SJSA1 (cell line): ENCODE results near the gene TAF4. TPM values are rescaled to one million over a fixed set of nuclear protein-coding genes. Genes with fewer than 3 reads are reported as not detected.

Experiments used
- DNase-seq, 2 experiments: peaks; one replicate each; pipeline ENCODE4 v3.0.0-alpha.2; 2015 to 2020; ENCODE audit warnings: low spot score in 2 of 2, low read depth in 1 of 2
- H3K27ac ChIP-seq: fragments of 250-450 bp; sonication (Bioruptor Pico); 2 replicates; pipeline ENCODE4 v1.5.1; 2020; ENCODE audit warnings: mild to moderate bottlenecking, moderate library complexity
- H3K27me3 ChIP-seq: fragments of 250-450 bp; sonication (Bioruptor Pico); replicated peaks from 2 replicates; pipeline ENCODE4 v1.5.1; 2020; ENCODE audit warnings: mild to moderate bottlenecking, moderate library complexity
- H3K36me3 ChIP-seq: fragments of 250-450 bp; sonication (Bioruptor Pico); 2 replicates; pipeline ENCODE4 v1.5.1; 2020; ENCODE audit warnings: mild to moderate bottlenecking
- H3K4me1 ChIP-seq: fragments of 250-450 bp; sonication (Bioruptor Pico); replicated peaks from 2 replicates; pipeline ENCODE4 v1.6.1; 2021; ENCODE audit warnings: mild to moderate bottlenecking
- H3K4me3 ChIP-seq: fragments of 250-450 bp; sonication (Bioruptor Pico); 2 replicates; pipeline ENCODE4 v1.5.1; 2020; ENCODE audit warnings: mild to moderate bottlenecking
- H3K9me3 ChIP-seq: fragments of 250-450 bp; sonication (Bioruptor Pico); replicated peaks from 2 replicates; pipeline ENCODE4 v1.5.1; 2020; ENCODE audit warnings: mild to moderate bottlenecking
- total RNA-seq: library from RNA; depleted of rRNA; stranded (reverse); fragments of >200 nt; shearing (Covaris generic); gene quantifications from 2 replicates; pipeline ENCODE4 v1.2.3, GENCODE V29; 2014

The TAF4 gene
- total RNA-seq, 1 experiment from 2014 or later, result 7.1 TPM

DNA sequence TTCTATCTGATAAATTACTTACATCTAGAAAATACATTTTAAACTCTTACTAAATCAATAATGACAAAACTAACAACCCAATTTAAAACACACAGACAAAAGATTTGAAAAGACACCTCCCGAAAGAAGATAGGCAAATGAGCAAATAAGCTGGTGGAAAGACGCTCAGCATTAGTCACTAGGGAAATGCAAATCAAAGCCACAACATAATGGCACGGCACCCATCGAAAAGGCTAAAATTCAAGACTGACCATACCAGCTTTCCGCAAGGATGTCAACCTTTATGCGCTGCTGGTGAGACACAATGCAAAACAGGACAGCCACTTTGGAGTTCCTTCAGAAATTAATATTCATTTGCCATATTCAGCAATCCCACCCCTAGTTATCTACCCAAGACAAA lies 25.9 kb downstream of the TAF4 start:
- Histone ChIP-seq H3K27ac (no peak overlapping the region), H3K4me3 (no peak overlapping the region), H3K36me3 (no peaks in the 10 kb centered on the region), H3K4me1 (no peaks in the 10 kb centered on the region), H3K27me3 (no peaks in the 10 kb centered on the region), H3K9me3 (peaks cover 3% of the 10 kb centered on the region; the same call in 1 of the 2 replicates)
- no peak for DNase-seq

DNA sequence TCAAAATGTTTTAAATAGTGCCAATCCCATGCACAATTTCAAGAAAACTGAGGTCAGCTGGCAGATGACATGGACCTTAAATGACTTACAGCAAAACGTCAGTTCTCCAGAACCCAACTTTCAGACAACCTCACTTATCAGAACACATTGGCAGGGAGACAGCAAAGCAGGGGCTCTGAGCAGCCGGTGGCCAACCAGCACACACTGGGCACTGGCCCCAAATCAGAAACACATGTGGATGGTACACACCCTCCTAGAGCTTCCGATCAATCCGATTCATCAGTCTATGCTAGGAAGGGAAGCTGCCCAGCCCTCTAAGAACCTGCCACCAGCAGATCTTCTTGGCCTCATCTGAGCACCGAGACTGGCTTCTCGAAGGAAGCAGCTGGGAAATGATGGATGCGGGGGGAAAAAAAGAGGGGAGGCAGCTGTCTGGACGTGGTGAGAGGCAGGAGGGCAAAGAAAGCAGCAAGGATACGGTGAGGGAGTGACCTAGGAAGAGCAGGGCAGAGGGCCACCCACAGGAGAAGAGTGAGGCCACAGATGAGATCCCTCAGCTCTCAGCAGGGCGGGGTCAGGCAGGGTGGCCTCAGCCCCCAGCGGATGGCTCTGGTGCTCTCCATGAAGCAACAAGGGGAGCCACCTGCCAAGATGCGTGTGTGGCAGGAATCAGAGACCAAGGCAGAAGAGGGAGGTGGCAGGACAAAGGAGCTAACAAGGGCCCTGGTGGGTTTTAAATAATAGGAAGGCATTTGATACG lies 32.9 kb downstream of the TAF4 start:
- DNase-seq, result no peak
- Histone ChIP-seq H3K9me3 (peaks cover 3% of the 10 kb centered on the region; the same call in 1 of the 2 replicates), H3K27ac (no peak overlapping the region), H3K36me3 (no peaks in the 10 kb centered on the region), H3K27me3 (no peaks in the 10 kb centered on the region), H3K4me3 (no peak overlapping the region), H3K4me1 (no peaks in the 10 kb centered on the region)

DNA sequence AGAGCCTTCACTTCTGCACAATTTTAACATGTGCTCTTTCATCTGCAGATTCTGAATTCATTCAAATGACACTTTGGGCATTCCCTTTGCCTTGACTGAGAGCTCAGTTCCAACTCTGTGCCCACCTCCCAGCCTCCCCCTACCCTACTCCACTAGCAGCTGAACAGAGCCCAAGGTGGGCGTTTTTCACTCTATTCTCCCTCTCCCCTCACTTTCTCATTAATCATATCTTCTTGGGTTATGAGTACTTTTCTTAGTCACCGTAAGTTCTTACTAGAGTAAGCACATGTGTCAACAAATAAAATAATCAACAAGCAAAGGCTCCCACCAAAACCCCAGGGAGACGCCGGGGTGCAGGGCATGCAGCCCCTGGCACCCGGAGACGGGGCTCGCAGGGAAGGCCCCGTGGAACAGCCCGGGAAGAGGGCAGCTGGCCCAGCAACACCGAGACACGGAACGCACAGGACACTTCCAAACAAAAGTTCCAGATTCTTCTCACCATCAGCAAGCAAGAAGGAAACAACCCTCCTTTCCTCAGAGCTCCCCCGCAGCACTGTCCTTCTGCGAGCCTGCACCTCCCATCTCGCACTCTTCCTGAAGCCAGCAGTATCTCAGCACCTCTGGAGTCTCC lies 34.1 kb downstream of the TAF4 start:
- Histone ChIP-seq H3K27me3 (no peaks in the 10 kb centered on the region), H3K36me3 (no peaks in the 10 kb centered on the region), H3K27ac (no peak overlapping the region), H3K9me3 (peaks cover 3% of the 10 kb centered on the region; the same call in 1 of the 2 replicates), H3K4me3 (no peak overlapping the region), H3K4me1 (no peaks in the 10 kb centered on the region)
- no peak for DNase-seq

DNA sequence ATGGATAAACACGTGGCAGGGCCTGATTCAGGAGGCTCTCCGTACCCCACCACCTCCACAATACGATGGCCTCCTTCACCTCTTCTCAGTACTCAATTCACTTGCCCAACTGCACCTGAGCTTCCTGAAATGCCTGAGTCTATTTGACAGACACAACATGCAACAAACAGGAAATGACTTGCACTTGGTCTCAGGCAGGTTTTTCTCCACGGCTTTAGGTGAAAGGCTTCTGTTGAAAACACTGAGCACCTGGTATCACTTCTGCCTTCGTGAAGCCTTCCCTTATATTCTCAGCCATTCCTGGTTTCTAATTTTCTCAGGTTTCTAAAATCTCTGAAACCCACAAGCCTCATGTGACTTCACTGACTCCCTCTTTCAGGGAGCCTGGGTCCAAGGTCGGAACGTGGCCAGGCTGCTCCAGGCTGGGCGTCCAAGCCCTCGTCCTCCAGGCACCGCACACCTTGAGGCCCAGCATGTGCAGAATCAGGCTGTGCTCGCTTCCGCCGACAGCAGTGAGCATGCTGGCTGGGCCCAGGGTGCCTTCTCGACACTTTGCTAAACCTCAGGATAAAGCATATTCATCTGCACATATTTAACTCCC lies 34.7 kb downstream of the TAF4 start:
- Histone ChIP-seq H3K4me1 (no peaks in the 10 kb centered on the region), H3K27ac (no peak overlapping the region), H3K27me3 (no peaks in the 10 kb centered on the region), H3K4me3 (no peak overlapping the region), H3K9me3 (peaks cover 3% of the 10 kb centered on the region; the same call in 1 of the 2 replicates), H3K36me3 (no peaks in the 10 kb centered on the region)
- no peak for DNase-seq

DNA sequence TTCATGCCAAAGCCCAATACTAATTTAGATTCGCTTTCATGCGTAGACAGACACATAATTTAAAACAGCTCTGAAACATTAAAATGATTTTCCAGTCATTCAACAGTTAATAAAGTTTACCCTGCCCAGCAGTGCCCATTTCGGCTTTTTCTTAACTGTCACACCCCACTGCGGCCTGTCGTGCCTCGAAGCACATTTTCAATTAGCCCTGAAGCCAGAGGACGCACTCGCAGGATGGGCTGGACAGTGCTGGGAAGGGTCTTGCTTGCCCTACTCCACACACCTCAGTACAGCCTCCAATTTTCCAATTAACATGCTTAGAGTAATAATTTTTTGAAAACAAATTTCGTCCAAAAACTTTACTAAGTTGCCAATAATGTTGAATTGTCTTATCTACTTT lies 35.3 kb downstream of the TAF4 start:
- no peak overlapping the region for H3K27ac ChIP-seq
- no peaks in the 10 kb centered on the region for H3K27me3 ChIP-seq
- H3K4me3 ChIP-seq, result no peak overlapping the region
- DNase-seq, result no peak
- no peaks in the 10 kb centered on the region for H3K4me1 ChIP-seq
- peaks cover 3% of the 10 kb centered on the region; the same call in 1 of the 2 replicates for H3K9me3 ChIP-seq
- no peaks in the 10 kb centered on the region for H3K36me3 ChIP-seq

DNA sequence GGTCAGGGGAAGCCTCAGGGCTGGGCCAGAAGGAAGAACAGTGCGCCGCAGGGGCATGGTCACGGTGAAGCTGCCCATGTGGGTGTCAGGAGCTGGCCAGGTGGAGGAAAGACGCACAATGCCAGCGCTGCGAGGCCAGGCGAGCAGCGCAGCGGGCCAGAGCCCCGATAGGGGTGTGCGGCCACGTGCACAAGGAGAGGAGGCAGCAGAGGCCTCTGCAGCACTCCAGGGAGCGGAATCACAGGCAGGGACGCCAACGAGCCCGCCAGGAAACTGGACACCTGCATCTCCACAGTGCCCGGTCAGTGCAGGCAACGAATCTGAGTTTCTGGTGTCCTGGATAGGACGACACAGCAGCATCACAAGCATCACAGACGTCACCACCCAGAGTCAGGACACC lies 35.7 kb downstream of the TAF4 start:
- H3K27ac ChIP-seq, result no peak overlapping the region
- no peaks in the 10 kb centered on the region for H3K9me3 ChIP-seq
- H3K36me3 ChIP-seq, result no peaks in the 10 kb centered on the region
- H3K27me3 ChIP-seq, result no peaks in the 10 kb centered on the region
- no peak for DNase-seq
- no peaks in the 10 kb centered on the region for H3K4me1 ChIP-seq
- H3K4me3 ChIP-seq, result no peak overlapping the region

DNA sequence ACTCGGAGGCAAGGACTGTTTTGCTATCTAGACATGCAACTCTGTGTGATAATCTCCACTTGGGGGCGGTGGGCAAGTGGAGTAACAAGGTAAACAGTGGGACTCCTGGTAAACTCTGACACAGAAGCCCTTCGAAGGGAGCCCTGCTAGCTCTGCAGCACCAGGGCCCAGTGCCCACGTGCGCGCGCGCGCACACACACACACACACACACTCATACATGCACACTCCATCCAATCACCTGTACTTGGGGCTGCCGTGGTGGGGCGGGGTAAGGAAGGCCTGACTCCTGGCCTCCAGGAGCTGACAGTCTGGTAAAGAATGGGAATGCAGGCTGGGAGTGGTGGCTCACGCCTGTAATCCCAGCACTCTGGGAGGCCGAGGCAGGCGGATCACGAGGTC lies 36.4 kb downstream of the TAF4 start:
- no peaks in the 10 kb centered on the region for H3K4me1 ChIP-seq
- no peak for DNase-seq
- H3K4me3 ChIP-seq, result no peak overlapping the region
- H3K27ac ChIP-seq, result no peak overlapping the region
- no peaks in the 10 kb centered on the region for H3K9me3 ChIP-seq
- no peaks in the 10 kb centered on the region for H3K36me3 ChIP-seq
- H3K27me3 ChIP-seq, result no peaks in the 10 kb centered on the region

DNA sequence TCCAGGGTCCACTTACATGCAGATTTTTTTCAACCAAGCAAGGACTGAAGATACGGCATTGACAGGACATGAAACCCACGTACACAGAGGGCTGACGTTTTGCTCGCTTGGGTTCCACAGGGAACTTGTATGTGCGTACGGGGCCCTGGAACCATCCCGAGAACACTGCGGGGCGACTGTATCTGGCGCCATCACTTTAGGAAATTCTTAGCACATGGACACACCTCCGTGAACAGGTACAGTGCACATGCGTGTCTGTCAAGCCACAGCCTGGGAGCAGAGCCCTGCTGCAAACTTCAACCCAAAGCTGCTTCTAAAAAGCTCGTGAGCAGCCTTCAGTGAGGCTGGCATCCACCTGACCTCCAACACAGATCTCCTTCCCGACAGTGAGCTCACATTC lies 37.3 kb downstream of the TAF4 start:
- no peaks in the 10 kb centered on the region for H3K36me3 ChIP-seq
- no peak for DNase-seq
- H3K4me1 ChIP-seq, result no peaks in the 10 kb centered on the region

DNA sequence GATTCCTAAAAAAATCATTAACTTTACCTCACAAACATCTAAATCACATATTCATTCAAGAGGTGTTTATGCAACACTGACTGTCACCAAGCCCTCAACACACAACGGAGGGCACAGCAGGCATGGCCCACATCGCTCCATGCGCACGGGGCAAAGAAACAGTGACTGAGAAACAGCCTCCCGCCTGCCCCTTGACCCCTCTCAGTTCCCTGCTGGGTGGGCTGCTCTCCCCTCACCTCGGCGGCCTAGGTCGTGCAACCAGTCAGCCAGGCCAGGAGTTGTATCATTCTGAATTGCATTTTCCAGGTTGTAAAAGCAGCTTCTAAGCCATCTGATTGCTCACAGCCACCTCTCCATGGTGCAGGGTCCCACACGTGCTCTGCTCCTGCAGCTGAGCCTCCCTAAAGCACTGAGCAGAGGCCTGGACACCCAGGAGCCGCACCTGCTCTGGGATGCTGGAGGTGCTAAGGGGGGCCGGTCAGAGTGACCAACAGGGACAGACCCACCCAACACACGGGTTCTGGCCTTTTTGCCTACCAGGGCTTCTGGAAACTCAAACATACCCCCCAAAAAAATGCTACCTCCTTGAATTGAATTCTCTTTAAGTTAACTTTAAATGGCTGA lies 37.9 kb downstream of the TAF4 start:
- H3K36me3 ChIP-seq, result no peaks in the 10 kb centered on the region
- H3K4me3 ChIP-seq, result no peak overlapping the region
- no peaks in the 10 kb centered on the region for H3K9me3 ChIP-seq
- no peaks in the 10 kb centered on the region for H3K4me1 ChIP-seq
- H3K27ac ChIP-seq, result no peak overlapping the region
- no peak for DNase-seq
- H3K27me3 ChIP-seq, result no peaks in the 10 kb centered on the region

More for the DNA sequence above, 37.3 kb downstream of the TAF4 start:
- Histone ChIP-seq H3K9me3 (no peaks in the 10 kb centered on the region), H3K4me3 (no peak overlapping the region), H3K27me3 (no peaks in the 10 kb centered on the region), H3K27ac (no peak overlapping the region)

DNA sequence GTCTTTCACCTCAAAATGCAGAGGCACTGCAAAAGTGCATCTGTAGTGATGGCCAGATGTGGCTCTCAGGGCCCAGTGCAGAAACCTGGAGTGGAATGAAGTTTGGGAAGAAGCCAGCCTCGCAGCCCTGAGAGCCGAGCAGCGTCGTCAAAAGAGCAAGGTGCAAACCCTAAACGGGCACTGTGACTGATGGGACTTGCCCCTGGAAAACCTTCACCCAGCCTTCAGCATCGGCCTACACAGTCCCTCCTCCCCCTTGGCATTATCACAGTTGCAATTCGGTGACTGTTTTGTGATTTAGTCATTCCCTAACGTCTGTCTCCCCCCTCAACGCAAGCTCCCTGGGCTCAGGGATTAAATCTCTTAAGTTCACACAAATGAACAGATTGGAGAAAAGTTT lies 38.6 kb downstream of the TAF4 start:
- H3K9me3 ChIP-seq, result no peaks in the 10 kb centered on the region
- H3K27ac ChIP-seq, result no peak overlapping the region
- no peaks in the 10 kb centered on the region for H3K27me3 ChIP-seq
- H3K36me3 ChIP-seq, result no peaks in the 10 kb centered on the region
- no peaks in the 10 kb centered on the region for H3K4me1 ChIP-seq
- H3K4me3 ChIP-seq, result no peak overlapping the region
- DNase-seq, result no peak

DNA sequence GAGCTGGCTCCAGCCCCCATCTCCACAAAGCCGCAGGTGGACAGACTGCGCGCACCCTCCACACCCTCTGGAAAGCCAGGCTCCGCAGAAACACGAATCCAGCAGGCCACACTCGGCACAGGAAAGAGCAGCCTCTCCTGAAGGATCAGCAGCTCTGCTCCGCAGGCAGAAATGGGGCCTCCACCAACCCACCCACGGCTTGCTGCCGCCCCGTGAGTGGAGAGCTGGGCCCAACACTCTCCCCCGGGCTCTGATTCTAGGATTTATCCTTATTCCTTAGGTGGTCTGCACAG lies 39.2 kb downstream of the TAF4 start:
- no peak overlapping the region for H3K4me3 ChIP-seq
- H3K27ac ChIP-seq, result no peak overlapping the region
- no peaks in the 10 kb centered on the region for H3K27me3 ChIP-seq
- no peaks in the 10 kb centered on the region for H3K9me3 ChIP-seq
- no peak for DNase-seq
- H3K36me3 ChIP-seq, result no peaks in the 10 kb centered on the region
- H3K4me1 ChIP-seq, result no peaks in the 10 kb centered on the region

DNA sequence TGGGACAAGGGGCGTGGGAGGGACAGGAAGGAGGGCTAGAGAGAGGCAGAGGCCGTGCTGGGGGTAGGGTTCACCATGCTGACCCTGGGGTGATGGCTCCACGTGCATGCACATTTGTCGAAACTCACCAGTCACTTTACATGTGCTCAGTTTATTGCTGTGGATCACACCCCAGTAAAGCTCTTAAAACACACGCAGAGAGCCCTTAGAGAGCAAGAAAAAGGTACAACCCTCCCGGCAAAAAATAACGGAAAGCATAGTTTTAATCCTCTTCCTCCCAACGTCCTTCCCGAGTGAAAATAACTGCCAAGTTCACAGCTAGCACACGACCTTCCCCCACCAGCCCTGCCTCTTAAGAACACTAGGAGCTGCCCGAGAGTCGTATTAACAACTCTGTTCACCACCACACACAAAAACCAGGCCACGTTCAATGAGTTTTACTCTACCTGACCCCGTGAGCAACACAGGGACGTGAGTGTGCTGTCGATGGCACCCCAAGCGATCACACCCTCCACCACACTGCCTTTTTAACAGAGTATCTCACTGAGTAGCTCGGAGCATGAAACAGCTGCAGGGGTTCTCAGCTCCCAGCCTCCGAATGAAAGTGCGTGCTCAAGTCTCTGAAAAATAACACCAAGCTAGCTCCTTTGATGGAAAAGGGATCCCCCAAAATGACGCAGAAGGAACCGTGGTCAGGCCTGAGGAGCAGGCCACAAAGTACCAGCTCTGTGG lies 39.7 kb downstream of the TAF4 start:
- no peak overlapping the region for H3K4me3 ChIP-seq
- H3K27ac ChIP-seq, result no peak overlapping the region
- DNase-seq, result no peak
- no peaks in the 10 kb centered on the region for H3K36me3 ChIP-seq
- no peaks in the 10 kb centered on the region for H3K9me3 ChIP-seq
- no peaks in the 10 kb centered on the region for H3K27me3 ChIP-seq
- H3K4me1 ChIP-seq, result no peaks in the 10 kb centered on the region

DNA sequence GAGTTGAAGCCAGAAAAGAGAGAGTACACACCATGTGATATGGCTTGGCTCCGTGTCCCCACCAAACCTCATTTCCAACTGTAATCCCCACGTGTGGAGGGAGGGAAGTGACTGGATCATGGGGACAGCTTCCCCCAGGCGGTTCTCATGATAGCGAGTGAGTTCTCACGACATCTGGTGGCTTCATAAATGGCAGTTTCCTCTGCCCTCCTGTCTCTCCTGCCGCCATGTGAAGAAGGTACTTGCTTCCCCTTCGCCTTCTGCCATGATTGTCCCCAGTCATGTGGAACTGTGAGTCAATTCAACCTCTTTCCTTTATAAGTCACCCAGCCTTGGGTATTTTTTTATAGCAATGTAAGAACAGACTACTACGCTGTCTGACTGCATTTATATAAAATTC lies 40.3 kb downstream of the TAF4 start:
- no peak for DNase-seq
- no peak overlapping the region for H3K4me3 ChIP-seq

More for the DNA sequence above, 40.3 kb downstream of the TAF4 start:
- Histone ChIP-seq H3K9me3 (no peaks in the 10 kb centered on the region), H3K27ac (no peak overlapping the region), H3K27me3 (no peaks in the 10 kb centered on the region), H3K4me1 (no peaks in the 10 kb centered on the region), H3K36me3 (no peaks in the 10 kb centered on the region)
